Stimulated activated naive CD8-positive, alpha-beta T cell treated with anti-CD3 and anti-CD28 coated beads, Interleukin-15, Interleukin-2, amounts not matched to agents 100 ng/mL and 50 ng/mL, for 24 hours (primary cell): ENCODE results near the gene ZYG11B.
"Not testable (repeated sequence)": the region's sequence is repeated elsewhere in the genome, so short reads cannot be mapped to it uniquely, and the experiment has no call there.

Source experiments
- H3K27ac Mint-ChIP-seq: one replicate; pipeline ENCODE4 v1.8.0; 2021; ENCODE audit warnings: mild to moderate bottlenecking, mixed read lengths
- H3K27me3 Mint-ChIP-seq: one replicate; pipeline ENCODE4 v1.8.0; 2021; ENCODE audit warnings: mixed read lengths
- H3K36me3 Mint-ChIP-seq: one replicate; pipeline ENCODE4 v1.8.0; 2021; ENCODE audit warnings: low read depth, mixed read lengths
- H3K4me1 Mint-ChIP-seq: one replicate; pipeline ENCODE4 v1.8.0; 2021; ENCODE audit warnings: low read depth, mixed read lengths
- H3K4me3 Mint-ChIP-seq: one replicate; pipeline ENCODE4 v1.8.0; 2021; ENCODE audit warnings: mild to moderate bottlenecking, mixed read lengths
- H3K9me3 Mint-ChIP-seq: one replicate; pipeline ENCODE4 v1.8.0; 2021; ENCODE audit warnings: mixed read lengths

ZYG11B gene

GRCh38 chr1:52839175-52839574, 112.9 kb downstream of the ZYG11B start:
- H3K36me3 Mint-ChIP-seq, H3K9me3 Mint-ChIP-seq, H3K4me1 Mint-ChIP-seq, H3K27ac Mint-ChIP-seq, H3K4me3 Mint-ChIP-seq: not testable (repeated sequence)
- peaks cover 35% of the 10 kb centered on the region for H3K27me3 Mint-ChIP-seq

GRCh38 chr1:52842643-52843310, 116.5 kb downstream of the ZYG11B start, which contains the start of gene ZYG11A:
ZYG11A (plus strand) TSS chr1:52842760; CDS start chr1:52842884, 124 bp downstream.
- H3K27me3 Mint-ChIP-seq, result peaks cover 38% of the 10 kb centered on the region
- peak within 1 kb of the TSS; percentile 55 for H3K4me3 Mint-ChIP-seq
- H3K9me3 Mint-ChIP-seq, result no peaks in the 10 kb centered on the region
- no peaks in the 10 kb centered on the region for H3K36me3 Mint-ChIP-seq
- H3K27ac Mint-ChIP-seq, result no peak within 1 kb of the TSS
- no peaks in the 10 kb centered on the region for H3K4me1 Mint-ChIP-seq

- not testable (repeated sequence) for H3K9me3 Mint-ChIP-seq, H3K4me1 Mint-ChIP-seq, H3K27ac Mint-ChIP-seq, H3K36me3 Mint-ChIP-seq, H3K4me3 Mint-ChIP-seq
- peaks cover 42% of the 10 kb centered on the region for H3K27me3 Mint-ChIP-seq
Measured at GRCh38 chr1:52845119-52845518, 118.9 kb downstream of the ZYG11B start.

- no peaks in the 10 kb centered on the region for H3K9me3 Mint-ChIP-seq
- no peaks in the 10 kb centered on the region for H3K4me1 Mint-ChIP-seq
- H3K27ac Mint-ChIP-seq, result no peak overlapping the region
- no peaks in the 10 kb centered on the region for H3K36me3 Mint-ChIP-seq
- no peak overlapping the region for H3K4me3 Mint-ChIP-seq
- peaks cover 42% of the 10 kb centered on the region for H3K27me3 Mint-ChIP-seq
Measured at GRCh38 chr1:52848423-52848822, 122.2 kb downstream of the ZYG11B start.

- Mint-ChIP-seq H3K27ac (no peak overlapping the region), H3K9me3 (no peaks in the 10 kb centered on the region), H3K4me1 (no peaks in the 10 kb centered on the region), H3K4me3 (no peak overlapping the region), H3K27me3 (peaks cover 26% of the 10 kb centered on the region), H3K36me3 (no peaks in the 10 kb centered on the region)
Measured at GRCh38 chr1:52850951-52851350, 124.7 kb downstream of the ZYG11B start.

GRCh38 chr1:52852854-52853253, 126.6 kb downstream of the ZYG11B start:
- Mint-ChIP-seq H3K27ac (no peak overlapping the region), H3K36me3 (no peaks in the 10 kb centered on the region), H3K4me3 (no peak overlapping the region), H3K4me1 (no peaks in the 10 kb centered on the region), H3K27me3 (peaks cover 21% of the 10 kb centered on the region), H3K9me3 (no peaks in the 10 kb centered on the region)

- H3K9me3 Mint-ChIP-seq, result no peaks in the 10 kb centered on the region
- no peak overlapping the region for H3K27ac Mint-ChIP-seq
- H3K4me3 Mint-ChIP-seq, result no peak overlapping the region
- no peaks in the 10 kb centered on the region for H3K4me1 Mint-ChIP-seq
- no peaks in the 10 kb centered on the region for H3K36me3 Mint-ChIP-seq
- H3K27me3 Mint-ChIP-seq, result peaks cover 15% of the 10 kb centered on the region
Measured at GRCh38 chr1:52855584-52855983, 129.3 kb downstream of the ZYG11B start.

GRCh38 chr1:52856026-52856425, 129.8 kb downstream of the ZYG11B start:
- Mint-ChIP-seq H3K9me3 (no peaks in the 10 kb centered on the region), H3K4me1 (no peaks in the 10 kb centered on the region), H3K4me3 (no peak overlapping the region), H3K27ac (no peak overlapping the region), H3K36me3 (no peaks in the 10 kb centered on the region), H3K27me3 (peaks cover 10% of the 10 kb centered on the region)

GRCh38 chr1:52857443-52857842, 131.2 kb downstream of the ZYG11B start:
- Mint-ChIP-seq H3K27me3 (peaks cover 8% of the 10 kb centered on the region), H3K4me3 (no peak overlapping the region), H3K27ac (no peak overlapping the region), H3K36me3 (no peaks in the 10 kb centered on the region), H3K4me1 (no peaks in the 10 kb centered on the region), H3K9me3 (no peaks in the 10 kb centered on the region)

- no peaks in the 10 kb centered on the region for H3K9me3 Mint-ChIP-seq
- H3K36me3 Mint-ChIP-seq, result no peaks in the 10 kb centered on the region
- no peak overlapping the region for H3K4me3 Mint-ChIP-seq
- H3K27ac Mint-ChIP-seq, result no peak overlapping the region
- peaks cover 4% of the 10 kb centered on the region for H3K27me3 Mint-ChIP-seq
- no peaks in the 10 kb centered on the region for H3K4me1 Mint-ChIP-seq
Measured at GRCh38 chr1:52862666-52863458, 136.6 kb downstream of the ZYG11B start.

GRCh38 chr1:52867087-52867863, 141.0 kb downstream of the ZYG11B start:
- Mint-ChIP-seq H3K9me3 (no peaks in the 10 kb centered on the region), H3K36me3 (no peaks in the 10 kb centered on the region), H3K4me3 (no peak overlapping the region), H3K27me3 (peaks cover 12% of the 10 kb centered on the region), H3K27ac (no peak overlapping the region), H3K4me1 (no peaks in the 10 kb centered on the region)

GRCh38 chr1:52869727-52870126, 143.5 kb downstream of the ZYG11B start:
- not testable (repeated sequence) for H3K27ac Mint-ChIP-seq, H3K4me1 Mint-ChIP-seq, H3K36me3 Mint-ChIP-seq, H3K9me3 Mint-ChIP-seq, H3K4me3 Mint-ChIP-seq
- peaks cover 12% of the 10 kb centered on the region for H3K27me3 Mint-ChIP-seq

GRCh38 chr1:52876843-52877242, 150.6 kb downstream of the ZYG11B start:
- Mint-ChIP-seq H3K9me3 (no peaks in the 10 kb centered on the region), H3K27me3 (peaks cover under 1% of the 10 kb centered on the region), H3K4me1 (no peaks in the 10 kb centered on the region), H3K27ac (no peak overlapping the region), H3K4me3 (no peak overlapping the region), H3K36me3 (no peaks in the 10 kb centered on the region)
